Activated CD4-positive, alpha-beta memory T cell treated with anti-CD3 and anti-CD28 coated beads, Interleukin-2, amount 10 ng/mL, durations not matched to agents 7 days and 5 days (primary cell): ENCODE data around the gene VPS37D. TPM values are rescaled to one million over a fixed set of nuclear protein-coding genes. Genes with fewer than 3 reads are reported as not detected.

Experiments
- CTCF ChIA-PET: fragments of 350-600 bp; sonication (Branson Sonifier 250); formaldehyde crosslinking; loops from one replicate; lab custom pipeline; 2021; ENCODE audit warnings: antibody characterized with exemption, inconsistent platforms; lab: Charles Lee
- POLR2A ChIA-PET: fragments of 350-600 bp; sonication (Branson Sonifier 250); formaldehyde crosslinking; loops from one replicate; lab custom pipeline; 2021; ENCODE audit warnings: antibody characterized with exemption; lab: Charles Lee
- DNase-seq: peaks from one replicate; pipeline ENCODE4 v3.0.0-alpha.2; 2020
- H3K27ac Mint-ChIP-seq: one replicate; pipeline ENCODE4 v1.8.0; 2021; ENCODE audit warnings: mild to moderate bottlenecking, mixed read lengths
- H3K27me3 Mint-ChIP-seq: one replicate; pipeline ENCODE4 v1.8.0; 2021; ENCODE audit warnings: mixed read lengths
- H3K36me3 Mint-ChIP-seq: one replicate; pipeline ENCODE4 v1.8.0; 2021; ENCODE audit warnings: low read depth, mixed read lengths
- H3K4me1 Mint-ChIP-seq: one replicate; pipeline ENCODE4 v1.8.0; 2021; ENCODE audit warnings: mixed read lengths
- H3K4me3 Mint-ChIP-seq: one replicate; pipeline ENCODE4 v1.8.0; 2021; ENCODE audit warnings: mild to moderate bottlenecking, mixed read lengths
- H3K9me3 Mint-ChIP-seq: one replicate; pipeline ENCODE4 v1.8.0; 2021; ENCODE audit warnings: mixed read lengths
- total RNA-seq, 2 experiments: library from RNA; stranded (reverse); gene quantifications; one replicate each; pipeline ENCODE4 v1.2.3, GENCODE V29; 2021

Gene VPS37D
- total RNA-seq, 2 experiments from 2014 or later, result 0.33 to 0.40 TPM

DNA sequence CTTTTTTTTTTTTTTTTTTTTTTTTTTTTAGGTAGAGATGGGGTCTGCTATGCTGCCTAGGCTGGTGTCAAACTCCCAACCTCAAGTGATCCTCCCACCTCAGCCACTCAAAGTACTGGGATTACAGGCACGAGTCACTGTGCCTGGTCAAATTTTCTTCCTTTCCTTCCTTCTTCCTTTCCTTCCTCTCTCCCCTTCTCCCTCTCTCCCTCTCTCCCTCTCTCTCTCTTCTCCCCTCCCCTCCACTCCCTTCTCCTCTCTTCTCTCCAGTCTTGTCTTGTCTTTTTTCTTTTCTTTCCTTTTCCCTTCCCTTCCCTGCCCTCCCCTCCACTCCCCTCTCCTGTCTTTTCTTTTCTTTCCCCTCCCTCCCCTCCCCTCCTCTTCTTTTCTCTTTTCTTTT is 36.1 kb upstream of the VPS37D start:
- ChIA-PET CTCF (no interaction called here), POLR2A (interaction anchor here (1.5 kb wide), 1 partner anchor 14 kb away, joined by 3 read pairs; no protein-coding TSS in a partner anchor)
- Mint-ChIP-seq H3K4me3 (no peak overlapping the region), H3K9me3 (no peaks in the 10 kb centered on the region), H3K36me3 (no peaks in the 10 kb centered on the region), H3K27ac (no peak overlapping the region), H3K4me1 (no peaks in the 10 kb centered on the region), H3K27me3 (peaks cover 33% of the 10 kb centered on the region)
- DNase-seq, result no peak

DNA sequence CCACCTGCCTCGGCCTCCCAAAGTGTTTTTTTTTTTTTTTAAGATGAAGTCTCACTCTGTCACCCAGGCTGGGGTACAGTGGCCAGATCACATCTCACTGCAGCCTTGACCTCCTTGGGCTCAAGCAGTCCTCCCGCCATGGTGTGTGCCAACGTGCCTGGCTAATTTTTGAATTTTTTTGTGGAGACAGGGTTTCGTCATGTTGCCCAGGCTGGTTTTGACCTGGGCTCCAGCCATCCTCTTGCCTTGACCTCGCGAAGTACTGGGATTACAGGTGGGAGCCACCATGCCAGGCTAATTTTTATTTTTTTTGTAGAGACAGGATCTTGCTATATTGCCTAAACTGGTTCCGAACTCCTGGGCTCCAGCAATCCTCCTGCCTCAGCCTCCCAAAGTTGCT is 34.3 kb upstream of the VPS37D start:
- Mint-ChIP-seq H3K4me1 (no peaks in the 10 kb centered on the region), H3K27me3 (peaks cover 24% of the 10 kb centered on the region), H3K36me3 (no peaks in the 10 kb centered on the region), H3K9me3 (no peaks in the 10 kb centered on the region), H3K27ac (no peak overlapping the region), H3K4me3 (no peak overlapping the region)
- no peak for DNase-seq
- POLR2A ChIA-PET, result no interaction called here
- CTCF ChIA-PET, result no interaction called here

DNA sequence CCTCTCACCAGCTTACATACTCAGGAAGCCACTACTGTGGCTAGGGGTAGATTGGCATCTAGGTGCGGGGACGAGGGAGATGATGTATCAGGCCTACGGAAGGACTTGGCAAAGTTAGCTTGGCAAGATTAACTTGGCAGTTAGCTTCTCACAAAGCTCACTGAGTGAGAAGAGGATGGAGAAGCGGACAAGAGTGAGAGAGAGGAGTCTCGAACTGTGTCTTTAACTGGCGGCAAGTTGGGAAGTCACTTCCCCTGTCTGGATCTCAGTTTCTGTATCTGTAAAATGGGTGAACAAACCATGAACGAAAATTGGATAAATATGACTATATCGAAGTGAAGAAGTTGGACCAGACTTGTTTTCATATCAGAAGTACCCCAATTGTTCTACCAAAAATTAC is 33.8 kb upstream of the VPS37D start:
- Mint-ChIP-seq H3K36me3 (no peaks in the 10 kb centered on the region), H3K27ac (no peak overlapping the region), H3K27me3 (peaks cover 18% of the 10 kb centered on the region), H3K4me3 (no peak overlapping the region), H3K4me1 (no peaks in the 10 kb centered on the region), H3K9me3 (no peaks in the 10 kb centered on the region)
- ChIA-PET POLR2A (no interaction called here), CTCF (no interaction called here)
- no peak for DNase-seq

DNA sequence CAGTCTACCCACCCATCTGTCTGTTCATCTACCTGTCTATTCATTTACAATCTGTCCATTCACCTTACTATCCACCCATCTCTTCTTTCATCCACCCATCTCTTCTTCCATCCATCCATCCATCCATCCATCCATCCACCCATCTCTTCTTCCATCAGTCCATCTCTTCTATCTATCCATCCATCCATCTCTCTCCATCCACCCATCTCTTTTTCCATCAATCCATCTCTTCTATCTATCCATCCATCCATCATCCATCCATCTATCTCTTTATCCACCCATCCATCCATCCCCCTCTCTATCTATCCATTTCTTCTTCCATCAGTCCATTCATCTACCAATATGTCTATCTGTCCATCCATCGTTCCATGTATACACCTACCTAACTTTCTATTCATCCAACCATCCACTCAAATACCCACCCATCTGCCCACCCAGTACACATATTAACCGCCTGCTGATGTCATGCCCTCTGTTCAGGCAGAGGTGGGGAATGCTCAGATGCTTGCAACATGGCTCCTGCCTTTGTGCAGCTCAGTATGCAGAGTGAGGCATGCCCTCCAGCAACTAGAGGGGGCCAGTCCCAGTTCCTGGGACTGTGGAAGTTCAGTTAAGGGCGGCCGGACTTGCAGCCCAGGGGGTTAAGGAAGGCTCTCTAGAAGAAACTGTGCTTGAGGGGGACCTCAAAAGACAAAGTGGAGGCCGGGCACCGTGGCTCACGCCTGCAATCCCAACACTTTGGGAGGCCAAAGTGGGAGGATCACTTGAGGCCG is 32.0 kb upstream of the VPS37D start:
- ChIA-PET CTCF (no interaction called here), POLR2A (no interaction called here)
- no peaks in the 10 kb centered on the region for H3K4me1 Mint-ChIP-seq

DNA sequence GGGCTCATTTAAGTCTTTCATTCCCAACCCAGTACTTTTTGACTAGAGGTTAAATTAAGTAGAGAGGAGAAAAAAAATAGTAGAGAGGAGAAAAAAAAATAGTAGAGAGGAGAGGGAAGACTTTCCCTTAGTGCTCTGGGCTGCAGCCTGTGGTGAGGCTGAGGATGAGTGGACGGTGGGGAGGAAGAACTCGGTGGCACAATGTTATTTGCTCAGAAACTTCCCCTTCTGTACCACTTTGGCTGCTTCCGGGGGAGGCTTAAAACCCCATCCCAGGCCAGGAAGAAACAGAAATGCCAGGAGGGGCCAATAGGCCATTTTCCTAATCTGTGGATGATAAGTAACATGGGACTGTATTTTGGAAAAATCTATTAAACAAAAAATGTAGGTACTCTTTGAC is 28.7 kb upstream of the VPS37D start:
- ChIA-PET CTCF (no interaction called here), POLR2A (no interaction called here)
- DNase-seq, result no peak
- H3K4me1 Mint-ChIP-seq, result no peaks in the 10 kb centered on the region
- no peak overlapping the region for H3K4me3 Mint-ChIP-seq
- no peaks in the 10 kb centered on the region for H3K36me3 Mint-ChIP-seq
- H3K27me3 Mint-ChIP-seq, result peaks cover 11% of the 10 kb centered on the region
- H3K9me3 Mint-ChIP-seq, result peaks cover 2% of the 10 kb centered on the region
- H3K27ac Mint-ChIP-seq, result no peak overlapping the region

More for the DNA sequence above, 32.0 kb upstream of the VPS37D start:
- peaks cover 18% of the 10 kb centered on the region for H3K27me3 Mint-ChIP-seq
- no peak overlapping the region for H3K4me3 Mint-ChIP-seq
- no peak overlapping the region for H3K27ac Mint-ChIP-seq
- no peaks in the 10 kb centered on the region for H3K36me3 Mint-ChIP-seq
- DNase-seq, result no peak
- no peaks in the 10 kb centered on the region for H3K9me3 Mint-ChIP-seq

DNA sequence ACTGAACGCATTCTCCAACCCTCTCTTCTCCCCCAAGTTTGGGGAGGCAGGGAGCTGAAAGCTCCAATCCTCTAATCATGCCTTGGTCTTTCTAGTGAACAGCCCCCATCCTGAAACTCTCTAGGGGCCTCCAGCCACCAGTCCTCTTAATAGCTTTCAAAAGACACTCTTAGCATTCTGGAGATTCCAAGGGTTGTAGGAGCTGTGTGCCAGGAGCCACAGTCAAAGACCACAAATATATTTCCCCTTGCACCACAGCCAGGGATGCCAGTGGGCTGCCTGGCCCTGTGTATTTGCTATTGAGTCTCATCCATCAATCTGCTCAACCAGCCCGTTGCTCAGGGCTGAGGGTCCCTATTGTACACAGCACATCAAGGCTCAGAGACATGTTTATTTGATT is 24.8 kb upstream of the VPS37D start:
- H3K36me3 Mint-ChIP-seq, result no peaks in the 10 kb centered on the region
- POLR2A ChIA-PET, result no interaction called here
- H3K4me3 Mint-ChIP-seq, result no peak overlapping the region
- H3K4me1 Mint-ChIP-seq, result no peaks in the 10 kb centered on the region
- CTCF ChIA-PET, result interaction anchor here (1.3 kb wide), 1 partner anchor 92 kb away, joined by 5 read pairs; no protein-coding TSS in a partner anchor
- no peak overlapping the region for H3K27ac Mint-ChIP-seq
- no peak for DNase-seq
- H3K27me3 Mint-ChIP-seq, result peaks cover 33% of the 10 kb centered on the region
- H3K9me3 Mint-ChIP-seq, result peaks cover 2% of the 10 kb centered on the region

DNA sequence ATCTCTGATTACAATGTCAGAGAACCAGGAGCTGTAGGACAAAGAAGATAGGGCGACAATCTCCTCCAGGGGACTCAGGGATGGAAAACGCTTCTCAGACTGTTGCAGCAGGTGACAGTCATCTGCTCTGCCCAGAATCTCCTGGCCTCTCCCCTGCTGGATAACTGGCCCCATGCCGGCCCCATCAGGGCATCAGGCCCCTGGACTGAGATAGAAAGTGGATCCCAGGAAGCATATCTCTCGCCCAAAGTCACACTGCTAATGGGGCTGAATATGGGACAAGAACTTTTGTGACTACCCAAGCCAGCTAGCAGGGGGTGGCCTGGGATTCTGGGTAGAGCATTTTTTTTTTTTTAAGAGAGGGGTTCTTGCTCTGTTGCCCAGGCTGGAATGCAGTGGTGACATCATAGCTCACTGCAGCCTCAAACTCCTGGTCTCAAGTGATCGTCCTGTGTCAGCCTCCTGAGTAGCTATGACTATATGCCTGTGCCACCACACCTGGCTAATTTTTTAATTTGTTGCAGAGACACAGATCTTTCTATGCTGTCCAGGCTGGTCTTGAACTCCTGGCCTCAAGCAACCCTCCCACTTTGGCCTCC is 22.8 kb upstream of the VPS37D start:
- Mint-ChIP-seq H3K27ac (no peak overlapping the region), H3K4me3 (no peak overlapping the region), H3K9me3 (peaks cover 2% of the 10 kb centered on the region), H3K4me1 (peaks cover 7% of the 10 kb centered on the region), H3K27me3 (peaks cover 50% of the 10 kb centered on the region), H3K36me3 (no peaks in the 10 kb centered on the region)
- no peak for DNase-seq
- POLR2A ChIA-PET, result interaction anchor here (1.0 kb wide), 1 partner anchor 13 kb away, joined by 3 read pairs; no protein-coding TSS in a partner anchor
- CTCF ChIA-PET, result interaction anchor here (0.6 kb wide), 1 partner anchor 13 kb away, joined by 4 read pairs; no protein-coding TSS in a partner anchor

DNA sequence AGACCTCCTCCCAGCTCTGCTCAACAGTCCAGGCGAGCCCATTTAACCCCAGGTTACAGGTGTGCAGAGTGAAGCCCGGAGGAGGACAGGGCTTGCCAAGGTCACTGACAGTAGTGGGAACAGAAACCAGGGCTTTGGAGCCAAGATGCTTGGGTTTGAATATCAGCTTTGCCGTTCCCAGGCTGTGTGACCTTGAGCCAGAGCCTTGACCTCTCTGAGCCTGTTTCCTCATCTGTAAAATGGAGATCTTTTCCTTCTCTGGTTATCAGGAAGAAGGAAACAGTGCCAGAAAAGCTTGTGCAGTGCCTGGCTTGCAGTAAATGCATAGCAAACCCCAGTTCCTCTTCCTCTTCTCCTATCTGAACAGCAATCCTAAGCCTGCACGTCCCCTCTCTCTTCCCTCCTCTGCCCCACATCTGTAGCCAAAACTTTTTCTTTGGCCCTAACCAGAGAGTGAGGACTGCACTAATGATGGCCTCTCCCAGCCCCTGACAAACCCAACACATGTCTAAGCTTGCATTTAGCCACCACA is 21.9 kb upstream of the VPS37D start:
- DNase-seq, result no peak
- no peaks in the 10 kb centered on the region for H3K36me3 Mint-ChIP-seq
- H3K27ac Mint-ChIP-seq, result no peak overlapping the region
- ChIA-PET POLR2A (interaction anchor here (1.0 kb wide), 1 partner anchor 14 kb away, joined by 3 read pairs; no protein-coding TSS in a partner anchor), CTCF (no interaction called here)
- H3K4me1 Mint-ChIP-seq, result peaks cover 7% of the 10 kb centered on the region
- H3K4me3 Mint-ChIP-seq, result no peak overlapping the region
- peaks cover 56% of the 10 kb centered on the region for H3K27me3 Mint-ChIP-seq
- peaks cover 2% of the 10 kb centered on the region for H3K9me3 Mint-ChIP-seq

DNA sequence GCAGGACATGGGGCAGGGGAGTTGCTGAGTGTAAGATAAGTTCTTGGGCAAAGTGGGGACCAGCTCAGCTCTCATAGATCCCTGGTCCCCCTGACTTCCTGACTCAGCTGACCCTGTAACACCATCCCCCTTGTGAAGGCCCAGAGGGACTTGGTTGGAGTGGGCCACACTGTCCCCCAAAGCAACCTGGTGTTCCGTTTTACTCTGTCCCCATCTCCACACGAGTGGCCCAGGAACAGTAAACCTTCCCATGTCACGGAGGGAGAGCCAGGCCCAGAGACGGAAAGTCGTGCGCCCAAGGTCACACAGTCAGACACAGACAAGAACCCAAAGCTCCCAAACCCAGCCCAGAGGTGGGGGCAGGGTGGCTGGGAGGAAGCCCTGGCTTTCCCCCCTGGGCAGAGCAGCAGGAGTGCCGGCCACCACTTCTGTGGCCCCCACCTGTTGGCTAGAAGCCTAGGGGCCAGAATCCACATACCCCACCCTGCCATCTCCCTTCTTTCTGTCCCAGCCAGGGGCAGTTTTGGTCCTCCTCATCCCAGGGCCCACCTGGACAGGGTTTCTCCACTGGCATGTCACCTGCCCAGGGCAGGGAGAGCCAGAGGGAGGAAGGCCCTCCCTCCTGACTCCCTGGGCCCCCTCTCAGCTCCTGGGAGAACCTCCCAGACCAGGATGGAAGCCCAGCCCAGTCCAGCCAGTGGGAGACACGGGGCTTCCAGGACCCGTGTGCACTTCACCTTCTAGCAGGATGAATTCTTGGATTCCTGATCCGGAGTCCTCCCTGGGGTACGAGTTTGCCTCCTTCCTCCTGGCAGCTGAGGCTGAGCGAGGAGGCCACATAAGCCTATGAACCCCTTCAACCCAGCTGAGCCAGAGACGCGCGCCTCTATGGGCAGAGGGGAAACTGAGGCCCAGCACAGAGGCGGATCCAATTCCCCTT is 20.6 kb upstream of the VPS37D start:
- ChIA-PET CTCF (interaction anchor here (0.6 to 0.9 kb wide), 2 partner anchors 88 to 861 kb away, joined by 3 to 4 read pairs; no protein-coding TSS in a partner anchor), POLR2A (no interaction called here)
- H3K27ac Mint-ChIP-seq, result no peak overlapping the region
- no peak for DNase-seq
- H3K36me3 Mint-ChIP-seq, result no peaks in the 10 kb centered on the region
- H3K27me3 Mint-ChIP-seq, result peaks cover 59% of the 10 kb centered on the region
- H3K4me1 Mint-ChIP-seq, result peaks cover 7% of the 10 kb centered on the region
- H3K4me3 Mint-ChIP-seq, result no peak overlapping the region
- no peaks in the 10 kb centered on the region for H3K9me3 Mint-ChIP-seq

DNA sequence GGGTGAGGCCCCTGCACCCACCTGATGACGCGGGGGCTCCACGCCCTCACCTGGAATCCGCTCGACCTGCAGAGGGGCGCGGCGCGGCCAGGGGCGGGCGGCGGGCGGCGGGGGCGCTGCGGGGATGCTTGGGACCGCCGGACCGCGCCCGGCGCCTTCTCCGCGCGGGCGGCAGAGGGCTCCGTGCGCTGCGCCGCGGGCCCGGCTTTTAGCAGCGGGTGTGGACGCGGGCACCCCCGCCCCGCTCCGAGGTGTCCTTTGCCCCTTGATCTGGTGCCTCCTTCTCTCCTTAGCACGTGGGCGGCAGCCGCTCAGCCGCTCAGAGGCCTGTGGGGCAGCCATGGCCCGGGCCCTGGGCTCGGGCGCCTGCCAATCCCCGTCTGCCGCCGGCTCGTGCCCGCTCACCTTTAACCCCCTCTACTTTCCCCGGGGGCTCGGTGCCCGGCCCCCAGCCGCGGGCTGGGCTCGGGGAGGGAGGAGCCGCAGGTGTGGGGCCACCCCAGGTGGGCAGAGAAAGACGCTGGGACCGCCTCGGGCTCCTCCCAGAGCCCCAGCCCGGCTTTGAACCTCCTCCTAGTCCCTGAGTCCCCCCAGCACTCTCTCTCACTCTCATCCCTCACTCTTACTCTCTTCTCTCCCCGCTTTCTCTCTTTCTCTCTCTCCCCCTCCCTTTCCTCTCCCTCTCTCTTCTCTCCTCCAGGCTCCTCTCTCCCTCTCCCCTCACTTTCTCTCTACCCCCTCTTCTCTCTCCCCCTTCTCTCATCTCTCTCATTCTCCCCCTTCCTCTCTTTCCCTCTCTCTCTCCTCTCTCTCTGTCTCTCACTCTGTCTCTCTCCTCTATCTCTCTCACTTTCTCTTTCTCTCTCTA is 19.7 kb upstream of the VPS37D start:
- peaks cover 7% of the 10 kb centered on the region for H3K4me1 Mint-ChIP-seq

DNA sequence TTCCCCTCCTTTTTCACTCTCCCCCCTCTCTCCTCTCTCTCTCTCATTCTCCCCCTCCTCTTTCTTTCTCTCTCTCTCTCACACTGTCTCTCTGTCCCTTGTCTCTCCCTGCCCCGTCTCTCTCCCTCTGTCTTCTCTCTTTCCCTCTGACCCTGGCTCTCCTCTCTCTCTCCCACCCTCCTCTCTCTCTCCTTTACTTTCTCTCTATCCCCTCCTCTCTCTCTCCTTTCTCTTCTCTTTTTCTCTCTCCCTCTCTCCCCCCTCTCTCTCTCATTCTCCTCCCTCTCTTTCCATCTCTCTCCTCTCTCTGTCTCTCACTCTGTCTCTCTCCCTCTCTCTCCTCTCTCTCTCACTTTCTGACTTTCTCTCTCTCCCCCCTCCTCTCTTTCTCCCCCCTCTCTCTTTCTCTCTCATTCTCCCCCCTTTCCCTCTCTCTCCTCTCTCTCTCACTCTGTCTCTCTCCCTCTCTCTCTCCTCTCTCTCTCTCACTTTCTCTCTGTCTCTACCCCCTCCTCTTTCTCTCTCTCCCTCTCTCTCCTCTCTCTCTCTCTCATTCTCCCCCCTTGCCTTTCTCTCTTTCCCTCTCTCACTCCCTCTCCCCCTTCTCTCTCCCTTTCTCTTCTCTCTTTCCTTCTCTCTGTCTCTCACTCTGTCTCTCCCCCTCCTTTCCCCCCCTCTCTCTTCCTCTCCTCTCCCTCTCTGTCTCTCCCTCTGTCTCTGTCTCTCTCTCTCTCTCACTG is 18.9 kb upstream of the VPS37D start:
- Mint-ChIP-seq H3K27me3 (peaks cover 62% of the 10 kb centered on the region), H3K9me3 (no peaks in the 10 kb centered on the region), H3K36me3 (no peaks in the 10 kb centered on the region), H3K27ac (no peak overlapping the region), H3K4me1 (peaks cover 7% of the 10 kb centered on the region), H3K4me3 (no peak overlapping the region)
- no peak for DNase-seq
- POLR2A ChIA-PET, result no interaction called here
- CTCF ChIA-PET, result no interaction called here

More for the DNA sequence above, 19.7 kb upstream of the VPS37D start:
- CTCF ChIA-PET, result interaction anchor here (0.9 kb wide), 1 partner anchor 87 kb away, joined by 3 read pairs; no protein-coding TSS in a partner anchor
- Mint-ChIP-seq H3K27ac (no peak overlapping the region), H3K27me3 (peaks cover 63% of the 10 kb centered on the region), H3K4me3 (no peak overlapping the region), H3K36me3 (no peaks in the 10 kb centered on the region), H3K9me3 (no peaks in the 10 kb centered on the region)
- POLR2A ChIA-PET, result no interaction called here
- peak; percentile 22 for DNase-seq
